HG02943 (cell line): ENCODE results near the gene OLR1.
"Not testable (repeated sequence)": the region's sequence is repeated elsewhere in the genome, so short reads cannot be mapped to it uniquely, and the experiment has no call there.

Experiments used
- ATAC-seq: cut with Tn5 transposase; IDR thresholded peaks from one replicate; pipeline ENCODE4 v1.9.1; 2021; ENCODE audit warnings: mild to moderate bottlenecking, low read depth, moderate library complexity; ENCODE audit not compliant: unreplicated experiment

Gene OLR1

GRCh38 chr12:10191865-10192264 is 19.9 kb upstream of the OLR1 start:
- no peak for ATAC-seq

- ATAC-seq: peak; percentile 82
Measured at GRCh38 chr12:10190558-10191388, 18.8 kb upstream of the OLR1 start.

GRCh38 chr12:10189653-10190052 is 17.7 kb upstream of the OLR1 start:
- no peak for ATAC-seq

- ATAC-seq: not testable (repeated sequence)
Measured at GRCh38 chr12:10186958-10187357, 15.0 kb upstream of the OLR1 start.

GRCh38 chr12:10186299-10186698 is 14.4 kb upstream of the OLR1 start:
- ATAC-seq: no peak

- ATAC-seq: no peak
Measured at GRCh38 chr12:10184261-10184843, 12.4 kb upstream of the OLR1 start.

- no peak for ATAC-seq
Measured at GRCh38 chr12:10182354-10183049, 10.6 kb upstream of the OLR1 start.

- ATAC-seq: no peak
Measured at GRCh38 chr12:10179776-10180181, 7.8 kb upstream of the OLR1 start.

- ATAC-seq: no peak
Measured at GRCh38 chr12:10178821-10179220, 6.9 kb upstream of the OLR1 start, which contains the start of gene TMEM52B. Gene TMEM52B (plus strand): TSS chr12:10179032. CDS start chr12:10179575, 543 bp downstream.

- ATAC-seq: no peak
Measured at GRCh38 chr12:10175846-10176636, 4.1 kb upstream of the OLR1 start.

GRCh38 chr12:10174986-10175614 is 3.2 kb upstream of the OLR1 start:
- no peak for ATAC-seq

- ATAC-seq: no peak
Measured at GRCh38 chr12:10170216-10170615, 1.7 kb downstream of the OLR1 start.

- no peak for ATAC-seq
Measured at GRCh38 chr12:10169104-10169503, 2.8 kb downstream of the OLR1 start.

GRCh38 chr12:10167599-10167998 is 4.3 kb downstream of the OLR1 start:
- no peak for ATAC-seq

- no peak for ATAC-seq
Measured at GRCh38 chr12:10165421-10165820, 6.5 kb downstream of the OLR1 start.

- ATAC-seq: no peak
Measured at GRCh38 chr12:10163084-10163483, 8.8 kb downstream of the OLR1 start.

GRCh38 chr12:10160617-10161385 is 11.1 kb downstream of the OLR1 start:
- no peak for ATAC-seq

GRCh38 chr12:10159280-10159679 is 12.7 kb downstream of the OLR1 start:
- ATAC-seq: no peak

GRCh38 chr12:10158406-10158805 is 13.5 kb downstream of the OLR1 start:
- ATAC-seq: no peak
